Measurements from ENCODE around the gene ADGRD1.

- TF ChIP-seq POLR2AphosphoS5 (IDR thresholded peaks at IDR 0.05; ENCODE audit: low read depth, low read length), result no peak
- no peak for TF ChIP-seq TAF1 (IDR thresholded peaks at IDR 0.05; ENCODE audit: borderline replicate concordance, insufficient read depth, low read length)
- no peak for TF ChIP-seq REST (IDR thresholded peaks at IDR 0.05; ENCODE audit: insufficient read depth in 1 of 2, low read depth in 2 of 2, low read length in 2 of 2)
- no peak for TF ChIP-seq SIN3A (IDR thresholded peaks at IDR 0.05; ENCODE audit: borderline replicate concordance, insufficient read depth, low read length)
- TF ChIP-seq FOXP2 (optimal IDR thresholded peaks at IDR 0.05; ENCODE audit: borderline replicate concordance, extremely low read depth, extremely low read length, insufficient read depth), result no peak
Observed at GRCh38 chr12:131049002-131049401, 95.3 kb downstream of the ADGRD1 start.

Measured in PFSK-1 (cell line).